IMR-90 (cell line): ENCODE results near the gene MIS18A. TPM values are rescaled to one million over a fixed set of nuclear protein-coding genes. Genes with fewer than 3 reads are reported as not detected.

Source experiments
- ATAC-seq: fragments of 200-7000 bp; cut with Tn5 transposase; 2 replicates; pipeline ENCODE4 v1.9.1; 2020; ENCODE audit warnings: low read depth, mild to moderate bottlenecking, moderate library complexity
- BruUV-seq: library from RNA; stranded (reverse); fragments of 400-500 nt; replicated peaks from 2 replicates; lab custom pipeline; 2021; lab: Mats Ljungman, UMichigan
- CTCF ChIA-PET: fragments of 300-600 bp; formaldehyde crosslinking; extraction: SDS; loops from one replicate; lab custom pipeline; 2021; ENCODE audit warnings: antibody characterized with exemption; lab: Yijun Ruan, JAX
- POLR2A ChIA-PET: fragments of 300-600 bp; sonication (Branson Sonifier 250); formaldehyde crosslinking; loops from one replicate; lab custom pipeline; 2022; ENCODE audit warnings: antibody characterized with exemption; ENCODE audit not compliant: unreplicated experiment; lab: Charles Lee
- DNase-seq: peaks from one replicate; pipeline ENCODE4 v3.0.0; 2013
- H2AFZ ChIP-seq: replicated peaks from 2 replicates; pipeline ENCODE3; 2013; ENCODE audit warnings: low read length, mild to moderate bottlenecking; ENCODE audit not compliant: poor library complexity
- H2AK5ac ChIP-seq: 2 replicates; pipeline ENCODE4 v1.6.1; 2013; ENCODE audit warnings: low read depth, low read length, inconsistent platforms
- H2AK9ac ChIP-seq: replicated peaks from 2 replicates; pipeline ENCODE3; 2013; ENCODE audit warnings: mild to moderate bottlenecking, low read depth, low read length, moderate library complexity; ENCODE audit not compliant: poor library complexity
- H2BK120ac ChIP-seq: 2 replicates; pipeline ENCODE4 v1.6.1; 2013; ENCODE audit warnings: low read depth, low read length, inconsistent platforms
- H2BK15ac ChIP-seq: 3 replicates; pipeline ENCODE4 v1.6.1; 2013; ENCODE audit warnings: low read depth, low read length, inconsistent platforms
- H2BK20ac ChIP-seq: 2 replicates; pipeline ENCODE4 v1.6.1; 2013; ENCODE audit warnings: low read depth, mild to moderate bottlenecking, inconsistent platforms, low read length, moderate library complexity
- H2BK5ac ChIP-seq: 2 replicates; pipeline ENCODE4 v1.6.1; 2013; ENCODE audit warnings: mild to moderate bottlenecking, low read depth, low read length, inconsistent platforms; ENCODE audit not compliant: poor library complexity, severe bottlenecking
- H3K14ac ChIP-seq: replicated peaks from 2 replicates; pipeline ENCODE4 v1.6.1; 2013; ENCODE audit warnings: low read depth, low read length, inconsistent platforms
- H3K18ac ChIP-seq: 2 replicates; pipeline ENCODE4 v1.6.1; 2013; ENCODE audit warnings: low read depth, low read length, control low read depth
- H3K23ac ChIP-seq: 2 replicates; pipeline ENCODE4 v1.6.1; 2013; ENCODE audit warnings: low read depth, low read length, inconsistent platforms
- H3K27ac ChIP-seq: 2 replicates; pipeline ENCODE4 v1.5.1; 2013; ENCODE audit warnings: mild to moderate bottlenecking, control low read depth, low read length; ENCODE audit not compliant: insufficient read depth
- H3K27me3 ChIP-seq: 2 replicates; pipeline ENCODE4 v1.6.1; 2013; ENCODE audit warnings: low read length; ENCODE audit not compliant: control insufficient read depth, insufficient read depth
- H3K36me3 ChIP-seq: 2 replicates; pipeline ENCODE4 v1.6.1; 2013; ENCODE audit warnings: low read length, mixed read lengths; ENCODE audit not compliant: control insufficient read depth, insufficient read depth
- H3K4ac ChIP-seq: 2 replicates; pipeline ENCODE4 v1.6.1; 2013; ENCODE audit warnings: low read depth, low read length, inconsistent platforms
- H3K4me1 ChIP-seq: 2 replicates; pipeline ENCODE4 v1.6.1; 2013; ENCODE audit warnings: low read length, mixed read lengths; ENCODE audit not compliant: control insufficient read depth, insufficient read depth
- H3K4me2 ChIP-seq: 2 replicates; pipeline ENCODE4 v1.6.1; 2013; ENCODE audit warnings: low read depth, mild to moderate bottlenecking, control low read depth, low read length, moderate library complexity
- H3K4me3 ChIP-seq: 2 replicates; pipeline ENCODE4 v1.5.1; 2013; ENCODE audit warnings: low read depth, mild to moderate bottlenecking, control low read depth, low read length, moderate library complexity; ENCODE audit not compliant: insufficient read depth
- H3K56ac ChIP-seq: 2 replicates; pipeline ENCODE4 v1.6.1; 2013; ENCODE audit warnings: low read length, inconsistent platforms; ENCODE audit not compliant: insufficient read depth; ENCODE audit errors: extremely low read depth
- H3K79me1 ChIP-seq, 2 experiments: 2 replicates each; pipeline ENCODE4 v1.6.1; 2013; ENCODE audit warnings: low read length in 2 of 2, inconsistent platforms in 1 of 2, low read depth in 1 of 2
- H3K9ac ChIP-seq: 2 replicates; pipeline ENCODE4 v1.6.1; 2013; ENCODE audit warnings: low read depth, low read length, control low read depth
- H3K9me1 ChIP-seq: 2 replicates; pipeline ENCODE4 v1.6.1; 2013; ENCODE audit warnings: low read length, inconsistent platforms; ENCODE audit not compliant: insufficient read depth
- H3K9me3 ChIP-seq: 2 replicates; pipeline ENCODE4 v1.6.1; 2013; ENCODE audit warnings: low read length; ENCODE audit not compliant: control insufficient read depth, insufficient read depth
- H4K20me1 ChIP-seq: 2 replicates; pipeline ENCODE4 v1.6.1; 2013; ENCODE audit warnings: low read length, inconsistent platforms; ENCODE audit not compliant: insufficient read depth
- H4K5ac ChIP-seq: 2 replicates; pipeline ENCODE4 v1.6.1; 2013; ENCODE audit warnings: mild to moderate bottlenecking, low read depth, low read length, control low read depth
- H4K8ac ChIP-seq, 2 experiments: 2 replicates each; pipeline ENCODE4 v1.6.1; 2013; ENCODE audit warnings: low read depth in 2 of 2, low read length in 2 of 2, control low read depth in 1 of 2, inconsistent platforms in 1 of 2
- H4K91ac ChIP-seq: 2 replicates; pipeline ENCODE4 v1.6.1; 2013; ENCODE audit warnings: low read depth, low read length, inconsistent platforms; ENCODE audit not compliant: insufficient read depth
- BHLHE40 ChIP-seq: fragments of 150-350 bp; IDR thresholded peaks from 2 replicates; pipeline ENCODE4 v1.6.1; 2016; ENCODE audit warnings: mild to moderate bottlenecking, low read depth, low read length
- CHD1 ChIP-seq: IDR thresholded peaks from 2 replicates; pipeline ENCODE4 v1.6.1; 2012; ENCODE audit warnings: low read depth, low read length, improper control_type of control experiment
- MAZ ChIP-seq: IDR thresholded peaks from 2 replicates; pipeline ENCODE4 v1.6.1; 2012; ENCODE audit warnings: low read depth, mild to moderate bottlenecking, low read length, improper control_type of control experiment, moderate library complexity, borderline replicate concordance
- NFE2L2 ChIP-seq: fragments of 150-350 bp; IDR thresholded peaks from 2 replicates; pipeline ENCODE4 v1.6.1; 2016; ENCODE audit warnings: low read depth, mild to moderate bottlenecking, low read length
- RCOR1 ChIP-seq: IDR thresholded peaks from 2 replicates; pipeline ENCODE4 v1.6.1; 2012; ENCODE audit warnings: mild to moderate bottlenecking, low read length, improper control_type of control experiment; ENCODE audit not compliant: insufficient replicate concordance
- SMC3 ChIP-seq: fragments of 150-350 bp; IDR thresholded peaks from 2 replicates; pipeline ENCODE4 v1.6.1; 2016; ENCODE audit warnings: low read depth, mild to moderate bottlenecking, antibody characterized with exemption, low read length, moderate library complexity
- WGBS, 2 experiments: methylation state at CpG; one replicate each; pipeline versions ENCODE4 v1.1.5 to v1.1.7; 2013; ENCODE audit warnings: missing lambda C conversion rate in 2 of 2; ENCODE audit not compliant: insufficient read length in 1 of 2; ENCODE audit errors: extremely low coverage in 2 of 2; 5-methylcytosine and 5-hydroxymethylcytosine counted together
- dilution Hi-C: fragments of 300-500 bp; cut with HindIII; formaldehyde crosslinking; loops from one replicate; pipeline ENCODE4 v1.14.3; 2018; ENCODE audit warnings: low sequenced_read_pairs; ENCODE audit not compliant: unreplicated experiment
- in situ Hi-C: fragments of 300-500 bp; cut with MboI; formaldehyde crosslinking; loops from 3 replicates; pipeline ENCODE4 v1.14.3; 2019; ENCODE audit warnings: low sequenced_read_pairs, inconsistent platforms, mixed read lengths
- intact Hi-C: fragments of 100-400 bp; cut with micrococcal nuclease; formaldehyde crosslinking; loops from 2 replicates; pipeline ENCODE4 v1.10.0; 2022
- polyA plus RNA-seq, 3 experiments: library from polyadenylated mRNA; depleted of rRNA; stranded (reverse); fragments of >200 nt; gene quantifications; 2 replicates each; pipeline ENCODE4 v1.2.3, GENCODE V29; 2012; ENCODE audit warnings: low replicate concordance in 1 of 3
- total RNA-seq: library from RNA; depleted of rRNA; stranded (reverse); fragments of >200 nt; gene quantifications from 2 replicates; pipeline ENCODE4 v1.2.3, GENCODE V29; 2012
- TF ChIP-seq, protein P1 (sequence below): fragments of 150-350 bp; IDR thresholded peaks from 2 replicates; pipeline ENCODE4 v1.6.1; 2017; ENCODE audit warnings: mild to moderate bottlenecking, antibody characterized with exemption, low read length, low read depth
- TF ChIP-seq, protein P2 (sequence below): conservative IDR thresholded peaks from 2 replicates; pipeline ENCODE4 v1.5.1; 2012; ENCODE audit warnings: mild to moderate bottlenecking, low read depth, low read length, improper control_type of control experiment

Gene MIS18A
- total and polyA plus RNA-seq, 2 of the 4 experiments (the other 2 are of a cell fraction), result 4.5 to 7.6 TPM

DNA sequence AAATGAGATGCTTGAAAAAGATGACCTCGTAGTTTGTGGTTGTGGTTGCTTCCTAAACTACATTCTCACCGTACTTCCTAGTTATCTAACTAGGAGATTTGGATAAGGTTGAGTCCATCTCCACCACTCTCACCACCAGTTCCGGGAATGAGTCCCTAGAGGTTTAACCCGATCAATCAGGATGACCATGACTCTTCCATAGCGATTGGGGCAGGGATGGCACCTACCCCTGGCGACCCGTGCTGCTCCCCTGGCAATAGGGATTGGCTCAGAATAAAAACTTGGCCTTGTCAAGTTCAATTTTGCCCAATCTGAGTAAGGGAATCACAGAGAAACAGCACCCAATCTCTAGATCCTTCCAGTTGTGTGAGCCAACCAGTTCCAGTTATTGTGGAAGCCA, 2.7 kb upstream of the MIS18A start:
- BruUV-seq, result no TSS peak
- intact Hi-C loops, result no loop called here
- DNase-seq (no peak), ATAC-seq (no peak)
- H3K9ac ChIP-seq, result no peak overlapping the region
- no peak overlapping the region for H3K18ac ChIP-seq
- no peak overlapping the region for H2BK20ac ChIP-seq
- no peak overlapping the region for H3K4me2 ChIP-seq
- ChIA-PET CTCF (interaction anchor here (0.6 kb wide), 1 partner anchor 914 kb away, joined by 5 read pairs; no protein-coding TSS in a partner anchor), POLR2A (no interaction called here)
- H2BK5ac ChIP-seq, result no peak overlapping the region
- no peak overlapping the region for H3K23ac ChIP-seq
- no peaks in the 10 kb centered on the region for H3K9me3 ChIP-seq
- dilution Hi-C loops, result no loop called here
- H3K79me1 ChIP-seq, result peaks cover 15 to 19% of the 10 kb centered on the region in 2 experiments
- H3K56ac ChIP-seq, result no peak overlapping the region
- H2BK15ac ChIP-seq, result no peak overlapping the region
- H3K4ac ChIP-seq, result no peak overlapping the region
- H3K36me3 ChIP-seq, result peaks cover 1% of the 10 kb centered on the region; the same call in 1 of the 2 replicates
- peaks cover 5% of the 10 kb centered on the region for H3K4me1 ChIP-seq
- no peak overlapping the region for H3K4me3 ChIP-seq
- H3K27ac ChIP-seq, result no peak overlapping the region
- no peak overlapping the region for H2AFZ ChIP-seq
- peaks cover 6% of the 10 kb centered on the region; the same call in 1 of the 2 replicates for H3K9me1 ChIP-seq
- in situ Hi-C loops, result no loop called here
- no peak overlapping the region for H2AK9ac ChIP-seq
- H4K5ac ChIP-seq, result no peak overlapping the region
- no peaks in the 10 kb centered on the region for H3K27me3 ChIP-seq
- H2AK5ac ChIP-seq, result no peak overlapping the region
- H4K91ac ChIP-seq, result no peak overlapping the region
- no peaks in the 10 kb centered on the region for H4K20me1 ChIP-seq
- no peak overlapping the region for H4K8ac ChIP-seq
- 85% methylated on average over 3 of the region's 7 CpGs; no CpG with 5 or more reads in 1 of the 2 experiments for WGBS, 2 experiments
- no peak overlapping the region for H2BK120ac ChIP-seq
- TF ChIP-seq MAZ, result no peak
- TF ChIP-seq, protein P1, sequence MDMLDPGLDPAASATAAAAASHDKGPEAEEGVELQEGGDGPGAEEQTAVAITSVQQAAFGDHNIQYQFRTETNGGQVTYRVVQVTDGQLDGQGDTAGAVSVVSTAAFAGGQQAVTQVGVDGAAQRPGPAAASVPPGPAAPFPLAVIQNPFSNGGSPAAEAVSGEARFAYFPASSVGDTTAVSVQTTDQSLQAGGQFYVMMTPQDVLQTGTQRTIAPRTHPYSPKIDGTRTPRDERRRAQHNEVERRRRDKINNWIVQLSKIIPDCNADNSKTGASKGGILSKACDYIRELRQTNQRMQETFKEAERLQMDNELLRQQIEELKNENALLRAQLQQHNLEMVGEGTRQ, result no peak
- no peak for TF ChIP-seq CHD1
- TF ChIP-seq BHLHE40, result no peak
- no peak for TF ChIP-seq NFE2L2
- TF ChIP-seq, protein P2, sequence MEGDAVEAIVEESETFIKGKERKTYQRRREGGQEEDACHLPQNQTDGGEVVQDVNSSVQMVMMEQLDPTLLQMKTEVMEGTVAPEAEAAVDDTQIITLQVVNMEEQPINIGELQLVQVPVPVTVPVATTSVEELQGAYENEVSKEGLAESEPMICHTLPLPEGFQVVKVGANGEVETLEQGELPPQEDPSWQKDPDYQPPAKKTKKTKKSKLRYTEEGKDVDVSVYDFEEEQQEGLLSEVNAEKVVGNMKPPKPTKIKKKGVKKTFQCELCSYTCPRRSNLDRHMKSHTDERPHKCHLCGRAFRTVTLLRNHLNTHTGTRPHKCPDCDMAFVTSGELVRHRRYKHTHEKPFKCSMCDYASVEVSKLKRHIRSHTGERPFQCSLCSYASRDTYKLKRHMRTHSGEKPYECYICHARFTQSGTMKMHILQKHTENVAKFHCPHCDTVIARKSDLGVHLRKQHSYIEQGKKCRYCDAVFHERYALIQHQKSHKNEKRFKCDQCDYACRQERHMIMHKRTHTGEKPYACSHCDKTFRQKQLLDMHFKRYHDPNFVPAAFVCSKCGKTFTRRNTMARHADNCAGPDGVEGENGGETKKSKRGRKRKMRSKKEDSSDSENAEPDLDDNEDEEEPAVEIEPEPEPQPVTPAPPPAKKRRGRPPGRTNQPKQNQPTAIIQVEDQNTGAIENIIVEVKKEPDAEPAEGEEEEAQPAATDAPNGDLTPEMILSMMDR, result no peak
- TF ChIP-seq SMC3, result no peak
- no peak for TF ChIP-seq RCOR1
- no peak overlapping the region for H3K14ac ChIP-seq
